ENCODE data around the gene PLEKHH1.

The PLEKHH1 gene

DNA sequence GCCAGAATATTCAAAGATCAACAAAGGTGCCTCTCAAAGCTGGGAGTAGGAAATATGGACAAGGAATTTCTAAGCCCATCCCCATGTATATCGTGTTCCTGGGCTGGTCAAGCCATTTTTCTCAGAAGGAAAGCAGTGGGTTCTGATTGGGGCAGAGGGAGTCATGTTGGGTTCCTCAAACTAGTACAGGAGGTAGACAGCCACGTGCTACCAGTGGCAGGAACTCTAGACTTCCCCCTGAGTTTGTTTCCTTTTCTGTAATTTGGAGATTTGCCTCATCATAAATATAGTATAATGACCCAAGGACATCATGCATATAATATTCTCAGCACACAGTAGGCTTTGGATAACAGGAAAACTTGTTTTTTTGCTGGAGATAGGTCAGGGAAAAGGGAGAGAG, 16.4 kb upstream of the PLEKHH1 start:
- Histone ChIP-seq H3K27me3 (replicated peaks) (peaks cover 27% of the 10 kb centered on the region), H3K36me3 (replicated peaks) (no peaks in the 10 kb centered on the region), H3K4me3 (ENCODE audit: low read depth, low read length) (no peak overlapping the region), H3K27ac (no peak overlapping the region)
- DNase-seq, result no peak
- TF ChIP-seq, protein P1, sequence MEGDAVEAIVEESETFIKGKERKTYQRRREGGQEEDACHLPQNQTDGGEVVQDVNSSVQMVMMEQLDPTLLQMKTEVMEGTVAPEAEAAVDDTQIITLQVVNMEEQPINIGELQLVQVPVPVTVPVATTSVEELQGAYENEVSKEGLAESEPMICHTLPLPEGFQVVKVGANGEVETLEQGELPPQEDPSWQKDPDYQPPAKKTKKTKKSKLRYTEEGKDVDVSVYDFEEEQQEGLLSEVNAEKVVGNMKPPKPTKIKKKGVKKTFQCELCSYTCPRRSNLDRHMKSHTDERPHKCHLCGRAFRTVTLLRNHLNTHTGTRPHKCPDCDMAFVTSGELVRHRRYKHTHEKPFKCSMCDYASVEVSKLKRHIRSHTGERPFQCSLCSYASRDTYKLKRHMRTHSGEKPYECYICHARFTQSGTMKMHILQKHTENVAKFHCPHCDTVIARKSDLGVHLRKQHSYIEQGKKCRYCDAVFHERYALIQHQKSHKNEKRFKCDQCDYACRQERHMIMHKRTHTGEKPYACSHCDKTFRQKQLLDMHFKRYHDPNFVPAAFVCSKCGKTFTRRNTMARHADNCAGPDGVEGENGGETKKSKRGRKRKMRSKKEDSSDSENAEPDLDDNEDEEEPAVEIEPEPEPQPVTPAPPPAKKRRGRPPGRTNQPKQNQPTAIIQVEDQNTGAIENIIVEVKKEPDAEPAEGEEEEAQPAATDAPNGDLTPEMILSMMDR (IDR thresholded peaks at IDR 0.05; ENCODE audit: low read depth, low read length, missing control alignments), result no peak
- in situ Hi-C loops (cut with HindIII; ENCODE audit: low pct_ligation_motif_present, low sequenced_read_pairs), result no loop called here

DNA sequence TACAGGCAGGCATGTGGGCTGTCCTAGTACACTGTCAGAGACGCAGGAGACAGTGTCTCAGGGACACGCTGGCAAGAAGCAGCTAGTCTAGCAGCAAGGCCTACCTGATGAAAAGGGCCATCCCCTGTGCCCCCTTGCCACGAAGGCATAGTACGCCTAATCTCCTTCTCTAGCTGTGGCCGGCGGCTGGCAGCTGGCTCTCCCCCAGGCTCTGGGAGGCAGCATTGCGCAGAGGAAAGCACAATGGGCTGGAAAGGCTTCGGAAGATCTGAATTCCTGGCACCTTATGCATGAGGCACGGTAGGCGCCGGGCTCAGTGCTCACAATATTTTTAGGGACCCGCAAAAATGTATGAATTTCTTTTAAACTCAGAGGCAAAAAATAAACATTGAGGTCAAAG, 16.0 kb upstream of the PLEKHH1 start:
- TF ChIP-seq, protein P1 (IDR thresholded peaks at IDR 0.05; ENCODE audit: low read depth, low read length, missing control alignments), result peak; percentile 42
- peaks cover 31% of the 10 kb centered on the region for H3K27me3 ChIP-seq (replicated peaks)
- in situ Hi-C loops (cut with HindIII; ENCODE audit: low pct_ligation_motif_present, low sequenced_read_pairs), result no loop called here

DNA sequence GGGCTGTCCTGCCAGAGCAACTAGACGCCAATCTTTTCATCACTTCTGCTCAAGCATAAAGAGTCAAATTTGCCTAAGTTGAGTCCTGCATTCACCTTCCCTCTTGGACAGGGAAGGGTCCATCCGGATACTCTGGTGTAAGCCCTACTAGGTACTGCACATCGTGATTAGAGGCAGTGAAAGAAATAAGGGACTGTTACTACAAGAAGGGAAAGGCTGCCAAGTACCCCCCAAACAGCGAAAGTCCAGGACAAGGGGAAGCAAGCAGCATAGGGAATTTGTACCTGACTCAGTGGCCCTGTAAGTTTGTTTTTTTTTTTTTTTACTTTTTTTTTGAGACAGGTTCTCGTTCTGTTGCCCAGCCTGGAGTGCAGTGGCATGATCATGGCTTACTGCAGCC, 13.7 kb upstream of the PLEKHH1 start:
- DNase-seq, result no peak
- H3K4me3 ChIP-seq (ENCODE audit: low read depth, low read length), result no peak overlapping the region
- no peaks in the 10 kb centered on the region for H3K36me3 ChIP-seq (replicated peaks)
- in situ Hi-C loops (cut with HindIII; ENCODE audit: low pct_ligation_motif_present, low sequenced_read_pairs), result no loop called here
- TF ChIP-seq, protein P1 (IDR thresholded peaks at IDR 0.05; ENCODE audit: low read depth, low read length, missing control alignments), result no peak
- no peak overlapping the region for H3K27ac ChIP-seq
- peaks cover 45% of the 10 kb centered on the region for H3K27me3 ChIP-seq (replicated peaks)

More for the DNA sequence above, 16.0 kb upstream of the PLEKHH1 start:
- Histone ChIP-seq H3K4me3 (ENCODE audit: low read depth, low read length) (no peak overlapping the region), H3K27ac (no peak overlapping the region), H3K36me3 (replicated peaks) (no peaks in the 10 kb centered on the region)
- no peak for DNase-seq

DNA sequence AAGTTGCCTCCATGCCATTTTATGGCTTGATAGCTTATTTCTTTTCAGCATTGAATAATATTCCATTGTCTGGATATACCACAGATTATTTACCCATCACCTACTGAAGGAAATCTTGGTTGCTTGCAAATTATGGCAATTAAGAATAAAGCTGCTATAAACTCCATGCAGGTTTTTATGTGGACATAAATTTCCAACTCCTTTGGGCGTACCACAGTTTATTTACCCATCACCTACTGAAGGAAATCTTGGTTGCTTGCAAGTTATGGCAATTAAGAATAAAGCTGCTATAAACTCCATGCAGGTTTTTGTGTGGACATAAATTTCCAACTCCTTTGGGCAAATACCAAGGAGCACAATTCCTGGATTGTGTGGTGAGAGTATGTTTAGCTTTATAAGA, 12.6 kb upstream of the PLEKHH1 start:
- in situ Hi-C loops (cut with HindIII; ENCODE audit: low pct_ligation_motif_present, low sequenced_read_pairs), result no loop called here
- peaks cover 47% of the 10 kb centered on the region for H3K27me3 ChIP-seq (replicated peaks)
- H3K27ac ChIP-seq, result no peak overlapping the region
- no peak for DNase-seq
- H3K36me3 ChIP-seq (replicated peaks), result no peaks in the 10 kb centered on the region
- TF ChIP-seq, protein P1 (IDR thresholded peaks at IDR 0.05; ENCODE audit: low read depth, low read length, missing control alignments), result no peak
- H3K4me3 ChIP-seq (ENCODE audit: low read depth, low read length), result no peak overlapping the region

DNA sequence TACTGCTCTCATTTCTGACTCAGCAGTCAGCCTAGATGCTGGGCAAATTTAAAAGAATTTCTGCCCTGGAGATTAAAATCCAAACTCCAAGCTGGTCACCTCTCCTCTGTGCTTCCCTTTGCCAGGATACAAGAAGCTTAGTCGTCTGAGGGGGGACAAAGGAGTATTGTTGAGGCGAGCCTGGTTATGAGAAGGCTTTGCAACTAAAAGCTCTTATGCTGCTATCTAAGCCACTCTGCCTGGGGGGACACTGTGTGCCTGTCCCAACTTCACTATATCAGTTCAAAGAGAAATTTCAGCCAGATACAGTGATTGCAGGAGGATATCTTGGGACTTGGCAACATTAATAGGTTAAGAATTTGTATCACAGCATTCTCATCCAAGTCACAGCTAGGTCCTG, 10.8 kb upstream of the PLEKHH1 start:
- no peak overlapping the region for H3K4me3 ChIP-seq (ENCODE audit: low read depth, low read length)
- no peak overlapping the region for H3K27ac ChIP-seq
- in situ Hi-C loops (cut with HindIII; ENCODE audit: low pct_ligation_motif_present, low sequenced_read_pairs), result no loop called here
- H3K36me3 ChIP-seq (replicated peaks), result no peaks in the 10 kb centered on the region
- H3K27me3 ChIP-seq (replicated peaks), result peaks cover 38% of the 10 kb centered on the region
- DNase-seq, result no peak
- TF ChIP-seq, protein P1 (IDR thresholded peaks at IDR 0.05; ENCODE audit: low read depth, low read length, missing control alignments), result no peak

All from brain microvascular endothelial cell (primary cell).